Measurements from ENCODE around the gene OR2B6. TPM values are rescaled to one million over a fixed set of nuclear protein-coding genes. Genes with fewer than 3 reads are reported as not detected.

OR2B6 gene
- total RNA-seq, 2 donors from 2014 or later = 0.35 to 0.43 TPM

GRCh38 chr6:27966044-27966443 lies 9.0 kb downstream of the OR2B6 start:
- peaks cover 3 to 5% of the 10 kb centered on the region in 2 donors for H3K9me3 Mint-ChIP-seq
- peaks cover 33% of the 10 kb centered on the region for H3K27me3 Mint-ChIP-seq (ENCODE audit: low read depth)
- ATAC-seq (replicated peaks in 1 of 2) (no peak), DNase-seq (no peak)
- no peak overlapping the region for H3K4me3 Mint-ChIP-seq
- H3K4me1 Mint-ChIP-seq (ENCODE audit: low read depth) = no peaks in the 10 kb centered on the region
- H3K27ac Mint-ChIP-seq = no peak overlapping the region
- H3K36me3 Mint-ChIP-seq (ENCODE audit: insufficient read depth in 2 of 2) = peaks cover 0 to 1% of the 10 kb centered on the region in 2 donors

- H3K27ac Mint-ChIP-seq = no peak overlapping the region
- peaks cover 0 to 1% of the 10 kb centered on the region in 2 donors for H3K36me3 Mint-ChIP-seq (ENCODE audit: insufficient read depth in 2 of 2)
- ATAC-seq (replicated peaks in 1 of 2) = no peak
These were observed 9.9 kb downstream of the OR2B6 start for GRCh38 chr6:27966816-27967426.

GRCh38 chr6:27970444-27970843 lies 13.4 kb downstream of the OR2B6 start:
- H3K36me3 Mint-ChIP-seq (ENCODE audit: insufficient read depth in 2 of 2) = peaks cover 0 to 1% of the 10 kb centered on the region in 2 donors
- no peak for ATAC-seq (replicated peaks in 1 of 2)
- H3K27ac Mint-ChIP-seq = no peak overlapping the region
- no peak overlapping the region for H3K4me3 Mint-ChIP-seq
- DNase-seq = no peak
- peaks cover 31% of the 10 kb centered on the region for H3K27me3 Mint-ChIP-seq (ENCODE audit: low read depth)
- peaks cover 0 to 3% of the 10 kb centered on the region in 2 donors for H3K9me3 Mint-ChIP-seq
- no peaks in the 10 kb centered on the region for H3K4me1 Mint-ChIP-seq (ENCODE audit: low read depth)

More at GRCh38 chr6:27966816-27967426, 9.9 kb downstream of the OR2B6 start:
- Mint-ChIP-seq H3K27me3 (ENCODE audit: low read depth) (peaks cover 33% of the 10 kb centered on the region), H3K9me3 (peaks cover 3 to 5% of the 10 kb centered on the region in 2 donors), H3K4me1 (ENCODE audit: low read depth) (no peaks in the 10 kb centered on the region), H3K4me3 (no peak overlapping the region)
- DNase-seq = no peak

GRCh38 chr6:27972750-27973149 lies 15.7 kb downstream of the OR2B6 start:
- Mint-ChIP-seq H3K27ac (no peak overlapping the region), H3K36me3 (ENCODE audit: insufficient read depth in 2 of 2) (peaks cover 0 to 1% of the 10 kb centered on the region in 2 donors), H3K27me3 (ENCODE audit: low read depth) (peaks cover 49% of the 10 kb centered on the region), H3K4me3 (no peak overlapping the region), H3K9me3 (peaks cover 0 to 3% of the 10 kb centered on the region in 2 donors), H3K4me1 (ENCODE audit: low read depth) (no peaks in the 10 kb centered on the region)
- no peak for DNase-seq
- ATAC-seq (replicated peaks in 1 of 2) = no peak

- Mint-ChIP-seq H3K36me3 (ENCODE audit: insufficient read depth in 2 of 2) (no peaks in the 10 kb centered on the region), H3K27me3 (ENCODE audit: low read depth) (peaks cover 42% of the 10 kb centered on the region), H3K4me1 (ENCODE audit: low read depth) (no peaks in the 10 kb centered on the region), H3K4me3 (no peak overlapping the region), H3K27ac (no peak overlapping the region), H3K9me3 (no peaks in the 10 kb centered on the region)
- ATAC-seq (replicated peaks in 1 of 2) (no peak), DNase-seq (no peak)
These were observed 20.3 kb downstream of the OR2B6 start for GRCh38 chr6:27977387-27977786.

- Mint-ChIP-seq H3K27me3 (ENCODE audit: low read depth) (peaks cover 45% of the 10 kb centered on the region), H3K27ac (no peak overlapping the region), H3K4me1 (ENCODE audit: low read depth) (no peaks in the 10 kb centered on the region), H3K4me3 (no peak overlapping the region), H3K36me3 (ENCODE audit: insufficient read depth in 2 of 2) (no peaks in the 10 kb centered on the region), H3K9me3 (no peaks in the 10 kb centered on the region)
- no peak for ATAC-seq (replicated peaks in 1 of 2)
- DNase-seq = no peak
These were observed 21.7 kb downstream of the OR2B6 start for GRCh38 chr6:27978705-27979104.

GRCh38 chr6:27980111-27980510 lies 23.1 kb downstream of the OR2B6 start:
- Mint-ChIP-seq H3K27ac (no peak overlapping the region), H3K36me3 (ENCODE audit: insufficient read depth in 2 of 2) (no peaks in the 10 kb centered on the region), H3K4me1 (ENCODE audit: low read depth) (no peaks in the 10 kb centered on the region), H3K27me3 (ENCODE audit: low read depth) (peaks cover 40% of the 10 kb centered on the region), H3K9me3 (no peaks in the 10 kb centered on the region), H3K4me3 (no peak overlapping the region)
- DNase-seq (no peak), ATAC-seq (replicated peaks in 1 of 2) (no peak)

GRCh38 chr6:27986928-27987725 lies 30.1 kb downstream of the OR2B6 start:
- Mint-ChIP-seq H3K27ac (no peak overlapping the region), H3K27me3 (ENCODE audit: low read depth) (peaks cover 45% of the 10 kb centered on the region)

GRCh38 chr6:27994616-27995015 lies 37.6 kb downstream of the OR2B6 start:
- Mint-ChIP-seq H3K4me1 (ENCODE audit: low read depth) (no peaks in the 10 kb centered on the region), H3K27me3 (ENCODE audit: low read depth) (peaks cover 34% of the 10 kb centered on the region), H3K9me3 (no peaks in the 10 kb centered on the region), H3K36me3 (ENCODE audit: insufficient read depth in 2 of 2) (no peaks in the 10 kb centered on the region), H3K27ac (no peak overlapping the region), H3K4me3 (no peak overlapping the region)
- ATAC-seq (replicated peaks in 1 of 2) (no peak), DNase-seq (no peak)

More at GRCh38 chr6:27986928-27987725, 30.1 kb downstream of the OR2B6 start:
- no peaks in the 10 kb centered on the region for H3K9me3 Mint-ChIP-seq
- no peak overlapping the region for H3K4me3 Mint-ChIP-seq
- ATAC-seq (replicated peaks in 1 of 2) (no peak), DNase-seq (no peak)
- H3K36me3 Mint-ChIP-seq (ENCODE audit: insufficient read depth in 2 of 2) = no peaks in the 10 kb centered on the region
- no peaks in the 10 kb centered on the region for H3K4me1 Mint-ChIP-seq (ENCODE audit: low read depth)

- no peak for ATAC-seq (replicated peaks in 1 of 2)
- Mint-ChIP-seq H3K27ac (no peak overlapping the region), H3K4me1 (ENCODE audit: low read depth) (no peaks in the 10 kb centered on the region), H3K36me3 (ENCODE audit: insufficient read depth in 2 of 2) (no peaks in the 10 kb centered on the region), H3K9me3 (no peaks in the 10 kb centered on the region), H3K4me3 (no peak overlapping the region), H3K27me3 (ENCODE audit: low read depth) (peaks cover 37% of the 10 kb centered on the region)
- DNase-seq = no peak
These were observed 43.5 kb downstream of the OR2B6 start for GRCh38 chr6:28000351-28001045.

- Mint-ChIP-seq H3K27ac (no peak overlapping the region), H3K27me3 (ENCODE audit: low read depth) (peaks cover 35% of the 10 kb centered on the region), H3K9me3 (no peaks in the 10 kb centered on the region), H3K36me3 (ENCODE audit: insufficient read depth in 2 of 2) (no peaks in the 10 kb centered on the region), H3K4me1 (ENCODE audit: low read depth) (no peaks in the 10 kb centered on the region), H3K4me3 (no peak overlapping the region)
- DNase-seq = no peak
- no peak for ATAC-seq (replicated peaks in 1 of 2)
These were observed 44.3 kb downstream of the OR2B6 start for GRCh38 chr6:28001351-28001750.

GRCh38 chr6:28001751-28002150 lies 44.7 kb downstream of the OR2B6 start:
- no peak overlapping the region for H3K27ac Mint-ChIP-seq
- H3K9me3 Mint-ChIP-seq = no peaks in the 10 kb centered on the region
- ATAC-seq (replicated peaks in 1 of 2) (no peak), DNase-seq (no peak)
- H3K4me1 Mint-ChIP-seq (ENCODE audit: low read depth) = no peaks in the 10 kb centered on the region
- peaks cover 35% of the 10 kb centered on the region for H3K27me3 Mint-ChIP-seq (ENCODE audit: low read depth)
- H3K4me3 Mint-ChIP-seq = no peak overlapping the region
- no peaks in the 10 kb centered on the region for H3K36me3 Mint-ChIP-seq (ENCODE audit: insufficient read depth in 2 of 2)

GRCh38 chr6:28002161-28002560 lies 45.1 kb downstream of the OR2B6 start:
- DNase-seq (no peak), ATAC-seq (replicated peaks in 1 of 2) (no peak)
- Mint-ChIP-seq H3K4me1 (ENCODE audit: low read depth) (no peaks in the 10 kb centered on the region), H3K27me3 (ENCODE audit: low read depth) (peaks cover 35% of the 10 kb centered on the region), H3K4me3 (no peak overlapping the region), H3K9me3 (no peaks in the 10 kb centered on the region), H3K36me3 (ENCODE audit: insufficient read depth in 2 of 2) (no peaks in the 10 kb centered on the region), H3K27ac (no peak overlapping the region)

Measured in activated T-cell treated with anti-CD3 and anti-CD28 coated beads, Interleukin-2, amount 50 U/mL, for 72 hours (primary cell).